ENCODE data around the gene BCL2L1. TPM values are rescaled to one million over a fixed set of nuclear protein-coding genes. Genes with fewer than 3 reads are reported as not detected.

The BCL2L1 gene
- total RNA-seq, 1 donor from 2014 or later, result 136 TPM

GRCh38 chr20:31721408-31722256 is 1.0 kb downstream of the BCL2L1 start:
- Mint-ChIP-seq H3K27me3 (ENCODE audit: unreplicated experiment) (peaks cover 10% of the 10 kb centered on the region), H3K27ac (ENCODE audit: unreplicated experiment) (peak overlapping the region; percentile 99), H3K4me3 (ENCODE audit: unreplicated experiment) (peak overlapping the region; percentile 90), H3K9me3 (ENCODE audit: unreplicated experiment) (peaks cover 22% of the 10 kb centered on the region), H3K36me3 (ENCODE audit: unreplicated experiment) (peaks cover 4% of the 10 kb centered on the region), H3K4me1 (ENCODE audit: low read depth, unreplicated experiment) (peaks cover 51% of the 10 kb centered on the region)
- TF ChIP-seq, protein P1, sequence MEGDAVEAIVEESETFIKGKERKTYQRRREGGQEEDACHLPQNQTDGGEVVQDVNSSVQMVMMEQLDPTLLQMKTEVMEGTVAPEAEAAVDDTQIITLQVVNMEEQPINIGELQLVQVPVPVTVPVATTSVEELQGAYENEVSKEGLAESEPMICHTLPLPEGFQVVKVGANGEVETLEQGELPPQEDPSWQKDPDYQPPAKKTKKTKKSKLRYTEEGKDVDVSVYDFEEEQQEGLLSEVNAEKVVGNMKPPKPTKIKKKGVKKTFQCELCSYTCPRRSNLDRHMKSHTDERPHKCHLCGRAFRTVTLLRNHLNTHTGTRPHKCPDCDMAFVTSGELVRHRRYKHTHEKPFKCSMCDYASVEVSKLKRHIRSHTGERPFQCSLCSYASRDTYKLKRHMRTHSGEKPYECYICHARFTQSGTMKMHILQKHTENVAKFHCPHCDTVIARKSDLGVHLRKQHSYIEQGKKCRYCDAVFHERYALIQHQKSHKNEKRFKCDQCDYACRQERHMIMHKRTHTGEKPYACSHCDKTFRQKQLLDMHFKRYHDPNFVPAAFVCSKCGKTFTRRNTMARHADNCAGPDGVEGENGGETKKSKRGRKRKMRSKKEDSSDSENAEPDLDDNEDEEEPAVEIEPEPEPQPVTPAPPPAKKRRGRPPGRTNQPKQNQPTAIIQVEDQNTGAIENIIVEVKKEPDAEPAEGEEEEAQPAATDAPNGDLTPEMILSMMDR (IDR thresholded peaks at IDR 0.05; ENCODE audit: partially characterized antibody, unreplicated experiment), result no peak
- DNase-seq, result peak; percentile 58

DNA sequence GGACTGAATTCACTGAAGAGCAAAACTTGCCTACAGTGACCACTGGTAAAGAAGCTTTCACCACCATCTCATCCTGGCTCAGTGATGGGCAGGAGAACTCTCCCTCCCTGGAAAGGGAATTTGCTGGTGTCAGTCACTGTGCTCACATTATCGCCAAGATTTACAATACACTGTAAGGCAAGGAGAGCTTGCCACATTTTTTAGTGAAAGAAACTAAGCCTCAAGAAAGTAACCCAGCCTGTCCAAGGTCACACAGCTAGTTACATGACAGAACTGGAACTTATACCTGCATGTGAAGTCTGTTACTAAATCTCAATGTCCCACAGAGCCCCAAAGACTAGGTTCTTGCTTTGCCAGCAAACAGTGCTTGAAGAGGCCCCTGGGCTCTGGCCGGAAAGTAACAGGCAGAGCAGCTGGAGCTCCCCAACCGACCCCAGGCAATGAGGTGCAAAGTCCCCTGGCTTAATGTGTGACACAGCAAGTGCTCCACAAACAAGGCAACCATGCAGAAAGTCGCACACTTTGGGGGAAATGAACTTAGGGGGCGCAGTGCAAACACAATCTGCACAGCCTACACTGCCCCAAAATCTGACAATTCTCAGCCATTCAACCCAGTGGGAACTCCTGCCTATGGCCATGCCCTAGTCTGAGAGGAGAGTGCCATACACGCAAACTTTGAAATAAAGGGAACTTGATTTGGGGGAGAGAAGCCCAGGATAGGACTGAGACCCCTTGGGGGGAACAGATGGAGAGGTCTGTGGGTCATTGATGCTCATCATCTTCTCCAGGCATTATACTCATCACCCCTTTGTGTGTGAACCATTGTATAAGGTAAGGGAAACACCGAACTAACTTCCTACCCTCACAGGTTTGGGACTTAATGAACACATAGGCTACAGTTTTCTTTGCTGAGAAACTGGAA is 1.9 kb downstream of the BCL2L1 start:
- Mint-ChIP-seq H3K36me3 (ENCODE audit: unreplicated experiment) (peaks cover 4% of the 10 kb centered on the region), H3K27ac (ENCODE audit: unreplicated experiment) (peak overlapping the region; percentile 99)

DNA sequence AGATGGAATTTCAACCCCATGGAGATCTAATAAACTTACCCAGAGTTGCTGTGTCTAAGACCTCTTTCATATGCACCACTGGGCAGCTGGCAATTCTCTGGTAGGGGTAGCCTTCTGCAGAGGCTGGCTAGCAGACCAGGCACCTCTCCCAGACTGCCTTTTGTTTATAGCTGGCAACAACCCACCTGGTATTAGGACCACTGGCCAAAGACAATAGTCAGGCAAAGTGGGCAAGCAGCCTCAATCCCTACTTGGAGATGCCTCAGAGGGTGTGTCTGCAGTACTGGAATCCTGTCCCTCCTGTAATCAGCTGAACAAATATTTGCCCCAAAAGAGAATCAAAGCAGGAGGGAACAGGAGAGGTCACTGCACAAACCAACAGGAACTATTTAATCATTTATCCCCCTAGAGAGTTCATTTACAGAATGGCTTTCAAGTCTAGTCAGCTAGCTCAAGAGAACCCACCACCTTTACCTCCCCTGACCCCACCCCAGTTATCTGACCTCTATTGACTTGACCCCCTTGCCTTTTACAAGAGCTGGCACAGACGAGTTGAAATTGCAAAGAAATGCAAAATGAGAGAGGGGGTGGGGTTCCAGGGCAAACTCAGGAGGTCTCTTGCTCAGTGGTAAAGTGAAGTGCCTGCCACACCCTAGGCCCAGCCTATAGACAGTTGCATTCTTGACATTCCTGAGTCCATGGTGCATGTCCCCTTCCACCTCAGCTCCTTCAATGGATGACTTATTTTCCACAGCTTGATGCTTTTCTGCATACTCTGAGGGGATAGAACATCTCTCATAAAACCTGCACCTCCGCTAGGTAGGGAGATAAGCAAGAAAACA is 2.8 kb downstream of the BCL2L1 start:
- H3K4me3 Mint-ChIP-seq (ENCODE audit: unreplicated experiment), result peak overlapping the region; percentile 90
- H3K4me1 Mint-ChIP-seq (ENCODE audit: low read depth, unreplicated experiment), result peaks cover 57% of the 10 kb centered on the region
- H3K9me3 Mint-ChIP-seq (ENCODE audit: unreplicated experiment), result peaks cover 23% of the 10 kb centered on the region
- peaks cover 4% of the 10 kb centered on the region for H3K36me3 Mint-ChIP-seq (ENCODE audit: unreplicated experiment)
- no peak for DNase-seq
- peak overlapping the region; percentile 2 for H3K27ac Mint-ChIP-seq (ENCODE audit: unreplicated experiment)
- TF ChIP-seq, protein P1 (IDR thresholded peaks at IDR 0.05; ENCODE audit: partially characterized antibody, unreplicated experiment), result no peak
- peaks cover 10% of the 10 kb centered on the region for H3K27me3 Mint-ChIP-seq (ENCODE audit: unreplicated experiment)

More for the DNA sequence above, 1.9 kb downstream of the BCL2L1 start:
- Mint-ChIP-seq H3K27me3 (ENCODE audit: unreplicated experiment) (peaks cover 10% of the 10 kb centered on the region), H3K4me1 (ENCODE audit: low read depth, unreplicated experiment) (peaks cover 57% of the 10 kb centered on the region), H3K4me3 (ENCODE audit: unreplicated experiment) (peak overlapping the region; percentile 90), H3K9me3 (ENCODE audit: unreplicated experiment) (peaks cover 23% of the 10 kb centered on the region)
- peak; percentile 55 for DNase-seq
- TF ChIP-seq, protein P1 (IDR thresholded peaks at IDR 0.05; ENCODE audit: partially characterized antibody, unreplicated experiment), result no peak

DNA sequence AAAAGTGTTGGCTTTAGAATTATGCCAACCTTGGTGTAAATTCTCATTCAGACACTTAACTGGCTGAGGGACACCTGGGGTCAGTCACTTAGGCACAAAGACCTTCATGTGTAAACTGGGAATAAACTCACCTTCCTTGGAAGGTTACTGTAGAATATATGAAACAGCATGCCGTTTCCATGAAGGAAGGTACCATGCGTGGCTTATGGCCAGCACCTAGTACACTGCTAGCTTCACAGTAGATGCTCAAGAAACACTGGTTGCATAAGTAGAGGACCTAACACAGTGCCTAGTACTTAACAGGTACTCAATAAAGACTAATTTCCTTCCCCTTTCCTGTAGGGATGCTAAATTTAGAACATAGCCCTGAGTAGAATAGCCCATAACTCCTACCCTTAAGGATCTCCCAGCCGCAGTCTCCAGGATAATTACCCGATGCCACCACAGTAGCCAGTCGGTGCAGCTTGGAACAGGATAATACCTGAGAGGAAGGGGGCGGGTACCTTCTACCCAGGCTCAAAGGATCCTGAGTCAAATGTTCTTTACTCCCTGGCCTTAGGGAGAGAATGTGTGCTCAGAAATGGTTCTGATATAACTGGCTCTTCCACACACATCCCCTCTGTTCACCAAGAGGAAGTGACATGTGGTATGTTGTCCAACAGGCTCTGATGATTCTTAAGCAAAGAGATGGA is 3.6 kb downstream of the BCL2L1 start:
- Mint-ChIP-seq H3K9me3 (ENCODE audit: unreplicated experiment) (peaks cover 20% of the 10 kb centered on the region), H3K4me1 (ENCODE audit: low read depth, unreplicated experiment) (peaks cover 57% of the 10 kb centered on the region), H3K27me3 (ENCODE audit: unreplicated experiment) (peaks cover 10% of the 10 kb centered on the region), H3K36me3 (ENCODE audit: unreplicated experiment) (peaks cover 4% of the 10 kb centered on the region), H3K4me3 (ENCODE audit: unreplicated experiment) (peak overlapping the region; percentile 90), H3K27ac (ENCODE audit: unreplicated experiment) (no peak overlapping the region)
- no peak for DNase-seq
- TF ChIP-seq, protein P1 (IDR thresholded peaks at IDR 0.05; ENCODE audit: partially characterized antibody, unreplicated experiment), result no peak

Measured in glutamatergic neuron (in vitro differentiated cells).